GM12878 (cell line): ENCODE data around the gene TOM1L2. TPM values are rescaled to one million over a fixed set of nuclear protein-coding genes. Genes with fewer than 3 reads are reported as not detected.

Source experiments
- ATAC-seq: fragments of 200-7000 bp; cut with Tn5 transposase; 3 replicates; pipeline ENCODE4 v1.9.1; 2020; ENCODE audit warnings: mild to moderate bottlenecking, moderate library complexity
- BruUV-seq: library from RNA; stranded (reverse); fragments of 400-500 nt; replicated peaks from 2 replicates; lab custom pipeline; 2021; lab: Mats Ljungman, UMichigan
- CTCF ChIA-PET: fragments of 300-600 bp; sonication (Branson Sonifier 250); formaldehyde crosslinking; extraction: SDS; loops from one replicate; lab custom pipeline; 2021; ENCODE audit warnings: inconsistent platforms; lab: Yijun Ruan, JAX
- POLR2A ChIA-PET: fragments of 350-600 bp; formaldehyde crosslinking; extraction: SDS; loops from one replicate; lab custom pipeline; 2021; ENCODE audit warnings: inconsistent platforms; lab: Charles Lee
- RAD21 ChIA-PET: fragments of 300-600 bp; sonication (Branson Sonifier 250); formaldehyde crosslinking; loops from one replicate; lab custom pipeline; 2023; ENCODE audit warnings: antibody characterized with exemption; ENCODE audit not compliant: unreplicated experiment; lab: Charles Lee
- SMC1A ChIA-PET: fragments of 300-600 bp; sonication (Branson Sonifier 250); formaldehyde crosslinking; loops from one replicate; lab custom pipeline; 2023; ENCODE audit not compliant: unreplicated experiment, uncharacterized antibody; lab: Charles Lee
- DNase-seq: peaks from one replicate; pipeline ENCODE4 v3.0.0-alpha.2; 2011; ENCODE audit warnings: low read depth, low spot score
- FAIRE-seq: peaks from 3 replicates; lab custom pipeline; 2011; peaks lifted over from hg19 to GRCh38; lab: Jason Lieb, UNC
- H2AFZ ChIP-seq: 2 replicates; pipeline ENCODE4 v1.6.0; 2011; ENCODE audit warnings: low read depth, low read length, control low read depth; ENCODE audit not compliant: control insufficient read depth
- H3K27ac ChIP-seq: 2 replicates; pipeline ENCODE4 v1.5.1; 2011; ENCODE audit warnings: control low read depth; ENCODE audit not compliant: control insufficient read depth, insufficient read depth
- H3K27me3 ChIP-seq, 2 experiments: replicated peaks in 1 of 2; 2 replicates each; pipeline versions ENCODE4 v1.6.0 to v1.6.1; 2011; ENCODE audit warnings: low read length in 1 of 2; ENCODE audit not compliant: control insufficient read depth in 2 of 2, insufficient read depth in 2 of 2
- H3K36me3 ChIP-seq, 2 experiments: 2 replicates each; pipeline ENCODE4 v1.5.1; 2011; ENCODE audit warnings: low read length in 1 of 2; ENCODE audit not compliant: control insufficient read depth in 2 of 2, insufficient read depth in 2 of 2
- H3K4me1 ChIP-seq: 2 replicates; pipeline ENCODE4 v1.6.1; 2011; ENCODE audit warnings: mild to moderate bottlenecking, low read length, moderate library complexity, mixed read lengths; ENCODE audit not compliant: control insufficient read depth, insufficient read depth
- H3K4me2 ChIP-seq: 2 replicates; pipeline ENCODE4 v1.6.0; 2011; ENCODE audit warnings: control low read depth; ENCODE audit not compliant: control insufficient read depth, insufficient read depth
- H3K4me3 ChIP-seq: fragments of 200-600 bp; sonication (generic); 2 replicates; pipeline ENCODE4 v1.5.1; 2016
- H3K79me2 ChIP-seq: 2 replicates; pipeline ENCODE4 v1.6.0; 2011; ENCODE audit warnings: low read length; ENCODE audit not compliant: control insufficient read depth, insufficient read depth
- H3K9ac ChIP-seq: 2 replicates; pipeline ENCODE4 v1.8.0; 2011; ENCODE audit warnings: low read length, control low read depth, mixed read lengths; ENCODE audit not compliant: control insufficient read depth, insufficient read depth
- H3K9me3 ChIP-seq: replicated peaks from 3 replicates; pipeline ENCODE4 v1.5.1; 2011; ENCODE audit warnings: mild to moderate bottlenecking, low read length; ENCODE audit not compliant: control insufficient read depth, insufficient read depth
- H4K20me1 ChIP-seq: 2 replicates; pipeline ENCODE4 v1.6.0; 2011; ENCODE audit not compliant: control insufficient read depth, insufficient read depth
- GABPA ChIP-seq: IDR thresholded peaks from 2 replicates; pipeline ENCODE4 v1.6.1; 2014; ENCODE audit warnings: antibody characterized with exemption, low read depth, mild to moderate bottlenecking, inconsistent platforms
- HDGF ChIP-seq: fragments of 450-650 bp; IDR thresholded peaks from 2 replicates; pipeline ENCODE4 v1.6.1; 2016; ENCODE audit warnings: antibody characterized with exemption
- NFIC ChIP-seq: IDR thresholded peaks from 2 replicates; pipeline ENCODE4 v1.6.1; 2012; ENCODE audit warnings: low read depth, mild to moderate bottlenecking, inconsistent platforms, low read length, moderate library complexity
- NFYA ChIP-seq: IDR thresholded peaks from 2 replicates; pipeline ENCODE4 v1.6.1; 2011; ENCODE audit warnings: low read depth, mild to moderate bottlenecking, low read length, improper control_type of control experiment, borderline replicate concordance
- SIN3A ChIP-seq: IDR thresholded peaks from 2 replicates; pipeline ENCODE4 v1.6.1; 2012; ENCODE audit warnings: low read depth, low read length, improper control_type of control experiment
- SMAD5 ChIP-seq: IDR thresholded peaks from 2 replicates; pipeline ENCODE4 v1.6.1; 2016; ENCODE audit warnings: antibody characterized with exemption, low read depth
- TCF7 ChIP-seq: IDR thresholded peaks from 2 replicates; pipeline ENCODE4 v1.6.1; 2014; ENCODE audit warnings: antibody characterized with exemption, borderline replicate concordance
- ZZZ3 ChIP-seq: IDR thresholded peaks from 2 replicates; pipeline ENCODE4 v1.6.1; 2011; ENCODE audit warnings: low read depth; ENCODE audit not compliant: control insufficient read depth, insufficient read length
- WGBS: methylation state at CpG from one replicate; pipeline ENCODE4 v1.1.6; 2016; ENCODE audit warnings: low lambda C conversion rate; ENCODE audit not compliant: insufficient replicate concordance, insufficient coverage; ENCODE audit errors: missing lambda C conversion rate; 5-methylcytosine and 5-hydroxymethylcytosine counted together
- in situ Hi-C: fragments of 300-500 bp; cut with MboI; formaldehyde crosslinking; loops from 9 replicates; pipeline ENCODE4 v1.14.3; 2018; ENCODE audit warnings: mixed read lengths
- intact Hi-C: fragments of 100-400 bp; cut with micrococcal nuclease; formaldehyde crosslinking; loops from one replicate; pipeline ENCODE4 v1.14.2; 2022; ENCODE audit not compliant: unreplicated experiment
- polyA plus RNA-seq, 11 experiments: library from polyadenylated mRNA; depleted of rRNA in 4 of 11; unstranded in 6 of 11; stranded (reverse) in 5 of 11; fragments of >200 nt; fragmentation: Nextera tagmentation in 4 of 11; fragmentation: Illumina TruSeq in 1 of 11; extraction: Ambion mirVana in 4 of 11; extraction: Trizol in 1 of 11; gene quantifications; 1 replicate in 1 of 11; 2 replicates in 10 of 11; pipeline versions ENCODE4 v1.2.1 to v1.2.3, GENCODE V29; 2011 to 2016; ENCODE audit warnings: inconsistent platforms in 2 of 11, missing spikeins in 2 of 11, low read depth in 1 of 11
- total RNA-seq, 4 experiments: library from RNA; depleted of rRNA in 3 of 4; stranded (reverse); fragments of >200 nt in 3 of 4; fragmentation: Illumina TruSeq in 1 of 4; extraction: Trizol in 1 of 4; gene quantifications; 2 replicates each; pipeline versions ENCODE4 v1.2.1 to v1.2.3, GENCODE V29; 2013 to 2021
- TF ChIP-seq, protein P1 (sequence below): fragments of 450-650 bp; formaldehyde crosslinking; IDR thresholded peaks from 2 replicates; pipeline ENCODE4 v1.4.0; 2020; ENCODE audit warnings: mild to moderate bottlenecking, moderate library complexity

Gene TOM1L2
- total and polyA plus RNA-seq, 10 of the 15 experiments (the other 5 are each of a cell fraction or from before 2014, with no cell fraction given) = 0.19 to 19.2 (median 8.1) TPM

DNA sequence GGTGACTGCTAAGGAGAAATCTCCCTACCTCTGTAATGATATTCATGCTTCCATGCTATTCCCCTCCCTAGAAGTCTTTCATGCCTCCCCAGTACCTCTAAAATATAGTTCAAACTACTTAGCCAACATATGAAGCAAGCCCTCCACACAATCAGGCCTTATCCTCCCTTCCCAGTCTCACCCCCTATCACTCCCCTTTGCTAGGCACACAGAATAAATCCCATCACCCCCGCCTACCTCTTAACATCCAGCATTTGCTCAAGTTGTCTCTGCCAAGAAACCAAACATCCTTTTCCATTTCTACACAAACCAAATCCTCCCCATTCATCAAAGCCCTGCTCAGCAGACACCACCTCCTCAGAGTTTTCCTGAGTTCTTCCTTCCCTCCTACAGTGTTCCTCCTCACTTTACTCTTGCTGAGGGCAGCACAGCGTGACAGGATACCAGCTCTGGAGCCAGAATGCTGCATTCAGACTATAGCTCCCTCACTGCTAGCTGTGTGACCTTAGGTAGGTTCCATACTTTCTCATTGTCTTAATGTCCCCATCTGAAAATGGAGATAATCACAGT, 7.0 kb downstream of the TOM1L2 start:
- Histone ChIP-seq H4K20me1 (no peaks in the 10 kb centered on the region), H3K36me3 (no peaks in the 10 kb centered on the region), H3K9ac (no peak overlapping the region), H3K79me2 (no peaks in the 10 kb centered on the region; the same call in 1 of the 2 replicates), H3K9me3 (no peaks in the 10 kb centered on the region), H3K27me3 (no peaks in the 10 kb centered on the region), H2AFZ (no peak overlapping the region), H3K27ac (no peak overlapping the region), H3K4me2 (no peak overlapping the region; the same call in 1 of the 2 replicates), H3K4me3 (no peak overlapping the region), H3K4me1 (peaks cover 8% of the 10 kb centered on the region)
- in situ Hi-C loops (no loop called here), intact Hi-C loops (loop anchor here (5.0 kb wide), 1 partner anchor 73 kb away; no protein-coding TSS in a partner anchor)
- FAIRE-seq (no peak), ATAC-seq (no peak), DNase-seq (no peak)
- 68% methylated on average over 2 of the region's 2 CpGs for WGBS
- ChIA-PET CTCF (interaction anchor here (1.1 kb wide), 1 partner anchor 20 kb away, joined by 3 read pairs; no protein-coding TSS in a partner anchor), POLR2A (interaction anchor here (0.9 to 7.9 kb wide), 2 partner anchors 6 to 67 kb away, joined by 3 to 73 read pairs; no protein-coding TSS in a partner anchor), SMC1A (interaction anchor here (1.1 to 6.1 kb wide), 6 partner anchors 7 to 46 kb away, joined by 3 to 54 read pairs (median 4); no protein-coding TSS in a partner anchor), RAD21 (interaction anchor here (1.4 to 1.6 kb wide), 4 partner anchors 7 to 68 kb away, joined by 3 to 8 read pairs (median 8); no protein-coding TSS in a partner anchor)
- no TSS peak for BruUV-seq
- no peak for TF ChIP-seq TCF7

DNA sequence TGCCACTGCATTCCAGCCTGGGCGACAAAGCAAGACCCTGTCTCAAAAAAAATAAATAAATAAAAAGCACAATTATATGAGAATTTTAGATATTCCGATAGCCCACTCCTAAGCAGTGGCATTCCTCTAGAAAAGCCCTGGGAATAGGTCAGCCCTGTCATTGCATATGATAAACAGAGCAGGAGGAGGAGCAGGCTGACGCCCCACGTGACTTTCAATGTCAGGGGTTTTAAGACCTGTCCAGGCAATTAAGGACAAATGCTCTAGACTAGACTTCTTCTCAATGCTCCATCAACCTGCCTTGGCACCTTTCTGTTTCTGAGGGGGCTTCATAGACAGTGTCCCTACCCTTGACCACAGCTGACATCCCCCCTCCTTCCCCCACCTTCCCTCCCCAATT, 7.5 kb downstream of the TOM1L2 start:
- in situ Hi-C loops = no loop called here
- ATAC-seq = no peak
- TF ChIP-seq GABPA = no peak
- TF ChIP-seq NFYA = no peak
- TF ChIP-seq SIN3A = no peak
- TF ChIP-seq, protein P1, sequence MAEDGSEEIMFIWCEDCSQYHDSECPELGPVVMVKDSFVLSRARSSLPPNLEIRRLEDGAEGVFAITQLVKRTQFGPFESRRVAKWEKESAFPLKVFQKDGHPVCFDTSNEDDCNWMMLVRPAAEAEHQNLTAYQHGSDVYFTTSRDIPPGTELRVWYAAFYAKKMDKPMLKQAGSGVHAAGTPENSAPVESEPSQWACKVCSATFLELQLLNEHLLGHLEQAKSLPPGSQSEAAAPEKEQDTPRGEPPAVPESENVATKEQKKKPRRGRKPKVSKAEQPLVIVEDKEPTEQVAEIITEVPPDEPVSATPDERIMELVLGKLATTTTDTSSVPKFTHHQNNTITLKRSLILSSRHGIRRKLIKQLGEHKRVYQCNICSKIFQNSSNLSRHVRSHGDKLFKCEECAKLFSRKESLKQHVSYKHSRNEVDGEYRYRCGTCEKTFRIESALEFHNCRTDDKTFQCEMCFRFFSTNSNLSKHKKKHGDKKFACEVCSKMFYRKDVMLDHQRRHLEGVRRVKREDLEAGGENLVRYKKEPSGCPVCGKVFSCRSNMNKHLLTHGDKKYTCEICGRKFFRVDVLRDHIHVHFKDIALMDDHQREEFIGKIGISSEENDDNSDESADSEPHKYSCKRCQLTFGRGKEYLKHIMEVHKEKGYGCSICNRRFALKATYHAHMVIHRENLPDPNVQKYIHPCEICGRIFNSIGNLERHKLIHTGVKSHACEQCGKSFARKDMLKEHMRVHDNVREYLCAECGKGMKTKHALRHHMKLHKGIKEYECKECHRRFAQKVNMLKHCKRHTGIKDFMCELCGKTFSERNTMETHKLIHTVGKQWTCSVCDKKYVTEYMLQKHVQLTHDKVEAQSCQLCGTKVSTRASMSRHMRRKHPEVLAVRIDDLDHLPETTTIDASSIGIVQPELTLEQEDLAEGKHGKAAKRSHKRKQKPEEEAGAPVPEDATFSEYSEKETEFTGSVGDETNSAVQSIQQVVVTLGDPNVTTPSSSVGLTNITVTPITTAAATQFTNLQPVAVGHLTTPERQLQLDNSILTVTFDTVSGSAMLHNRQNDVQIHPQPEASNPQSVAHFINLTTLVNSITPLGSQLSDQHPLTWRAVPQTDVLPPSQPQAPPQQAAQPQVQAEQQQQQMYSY = no peak
- TF ChIP-seq SMAD5 = no peak
- TF ChIP-seq NFIC = no peak
- TF ChIP-seq HDGF = no peak
- TF ChIP-seq ZZZ3 = no peak

More for the DNA sequence above, 7.5 kb downstream of the TOM1L2 start:
- intact Hi-C loops = loop anchor here (5.0 kb wide), 1 partner anchor 72 kb away; no protein-coding TSS in a partner anchor
- ChIA-PET POLR2A (no interaction called here), RAD21 (no interaction called here), CTCF (no interaction called here), SMC1A (interaction anchor here (1.7 kb wide), 1 partner anchor 45 kb away, joined by 7 read pairs; no protein-coding TSS in a partner anchor)
- Histone ChIP-seq H3K36me3 (no peaks in the 10 kb centered on the region), H3K27me3 (no peaks in the 10 kb centered on the region), H3K4me1 (peaks cover 13% of the 10 kb centered on the region), H4K20me1 (no peaks in the 10 kb centered on the region), H3K4me3 (no peak overlapping the region), H2AFZ (no peak overlapping the region), H3K4me2 (no peak overlapping the region), H3K9ac (no peak overlapping the region), H3K9me3 (no peaks in the 10 kb centered on the region), H3K27ac (no peak overlapping the region), H3K79me2 (no peaks in the 10 kb centered on the region; the same call in 1 of the 2 replicates)
- no TSS peak for BruUV-seq
- DNase-seq (no peak), FAIRE-seq (no peak)
- 81% methylated on average over 4 of the region's 4 CpGs for WGBS
